Gastrocnemius medialis (tissue), 4 donors: ENCODE measurements around the gene CACNA1C. TPM values are rescaled to one million over a fixed set of nuclear protein-coding genes. Genes with fewer than 3 reads are reported as not detected.

Experiments used
- ATAC-seq, 2 donors: fragments of 150-250 bp; one replicate each; pipeline ENCODE4 v1.9.1; 2016
- DNase-seq, 2 donors: peaks; one replicate each; pipeline ENCODE4 v3.0.0-alpha.2; 2019
- H3K27ac ChIP-seq, 4 donors: fragments of 200-600 bp; sonication (generic); 1 replicate in 1 of 4; 2 replicates in 3 of 4; pipeline ENCODE4 v1.5.1; 2016 to 2018; ENCODE audit warnings: mild to moderate bottlenecking in 2 of 4, moderate library complexity in 1 of 4
- H3K27me3 ChIP-seq, 3 donors: fragments of 200-600 bp; sonication (generic) in 2 of 3; 1 replicate in 1 of 3; 2 replicates in 2 of 3; pipeline versions ENCODE4 v1.5.1 to v1.6.0; 2016 to 2019; ENCODE audit warnings: mild to moderate bottlenecking in 1 of 3, moderate library complexity in 1 of 3
- H3K36me3 ChIP-seq, 2 donors: fragments of 200-600 bp; sonication (generic) in 1 of 2; one replicate each; pipeline ENCODE4 v1.5.1; 2017 to 2018
- H3K4me1 ChIP-seq, 2 donors: fragments of 200-600 bp; sonication (generic) in 1 of 2; one replicate each; pipeline ENCODE4 v1.5.1; 2016 to 2017; ENCODE audit warnings: mild to moderate bottlenecking in 2 of 2
- H3K4me3 ChIP-seq, 4 donors: fragments of 200-600 bp; sonication (generic) in 3 of 4; 1 replicate in 1 of 4; 2 replicates in 3 of 4; pipeline ENCODE4 v1.5.1; 2016 to 2019; ENCODE audit warnings: mild to moderate bottlenecking in 2 of 4
- H3K9me3 ChIP-seq, 3 donors: fragments of 200-600 bp; sonication (generic) in 2 of 3; 1 replicate in 1 of 3; 2 replicates in 2 of 3; pipeline ENCODE4 v1.5.1; 2016 to 2019
- POLR2A ChIP-seq, 2 donors: fragments of 450-650 bp; IDR thresholded peaks; one replicate each; pipeline ENCODE4 v1.6.1; 2017; ENCODE audit warnings: antibody characterized with exemption in 2 of 2, mild to moderate bottlenecking in 2 of 2, moderate library complexity in 2 of 2
- in situ Hi-C, 4 donors: fragments of 200-750 bp; cut with MboI; loops; one replicate each; pipeline versions ENCODE4 v1.15.0 to v1.8.0; 2017; ENCODE audit warnings: low sequenced_read_pairs in 4 of 4
- intact Hi-C: fragments of 100-400 bp; cut with DNase I; formaldehyde crosslinking; loops from one replicate; pipeline ENCODE4 v1.15.1; 2023; ENCODE audit warnings: low total_unique reads
- total RNA-seq, 4 donors: library from RNA; depleted of rRNA; stranded (reverse); fragments of >200 nt; gene quantifications; one replicate each; pipeline versions ENCODE4 v1.1.0 to v1.2.3, GENCODE V29; 2016
- TF ChIP-seq, protein P1 (sequence below), 5 experiments: fragments of 450-650 bp in 3 of 5; fragments of 200-600 bp in 2 of 5; sonication (generic) in 2 of 5; IDR thresholded peaks in 4 of 5; conservative IDR thresholded peaks in 1 of 5; 1 replicate in 4 of 5; 2 replicates in 1 of 5; pipeline ENCODE4 v1.5.1; 2016 to 2019; ENCODE audit warnings: antibody characterized with exemption in 5 of 5, mild to moderate bottlenecking in 3 of 5, moderate library complexity in 3 of 5

CACNA1C gene
- total RNA-seq, 4 donors from 2014 or later = 0.80 to 1.8 (median 0.91) TPM

DNA sequence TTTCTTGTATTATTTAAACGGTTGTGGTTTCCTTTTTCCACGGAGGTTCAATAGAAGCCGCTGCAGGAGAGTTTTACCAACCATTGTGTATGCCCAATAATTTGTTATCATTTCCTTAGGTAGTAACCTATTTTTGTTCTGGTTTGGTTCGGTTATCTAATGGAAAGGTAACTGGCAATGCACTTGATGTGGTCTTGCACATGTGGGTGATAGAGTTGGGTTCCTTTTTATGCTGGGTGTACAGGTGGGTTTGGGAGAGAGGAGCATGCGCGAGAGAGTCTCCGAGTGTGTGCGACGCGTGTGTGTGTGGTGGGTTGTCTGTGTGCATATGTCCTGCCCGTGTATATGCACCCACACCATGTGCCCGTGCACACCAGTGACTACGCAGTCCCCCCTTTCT is 639.3 kb downstream of the CACNA1C start:
- Histone ChIP-seq H3K36me3 (no peaks in the 10 kb centered on the region), H3K4me1 (no peaks in the 10 kb centered on the region), H3K4me3 (peak overlapping the region in 3 of 4 donors; percentile 39 to 53 (median 42)), H3K27me3 (peaks cover 11 to 36% (median 31%) of the 10 kb centered on the region in 3 donors), H3K27ac (no peak overlapping the region), H3K9me3 (no peaks in the 10 kb centered on the region)
- intact Hi-C loops (no loop called here), in situ Hi-C loops (no loop called here)
- TF ChIP-seq POLR2A (IDR thresholded peaks at IDR 0.05) = no peak
- TF ChIP-seq, protein P1, sequence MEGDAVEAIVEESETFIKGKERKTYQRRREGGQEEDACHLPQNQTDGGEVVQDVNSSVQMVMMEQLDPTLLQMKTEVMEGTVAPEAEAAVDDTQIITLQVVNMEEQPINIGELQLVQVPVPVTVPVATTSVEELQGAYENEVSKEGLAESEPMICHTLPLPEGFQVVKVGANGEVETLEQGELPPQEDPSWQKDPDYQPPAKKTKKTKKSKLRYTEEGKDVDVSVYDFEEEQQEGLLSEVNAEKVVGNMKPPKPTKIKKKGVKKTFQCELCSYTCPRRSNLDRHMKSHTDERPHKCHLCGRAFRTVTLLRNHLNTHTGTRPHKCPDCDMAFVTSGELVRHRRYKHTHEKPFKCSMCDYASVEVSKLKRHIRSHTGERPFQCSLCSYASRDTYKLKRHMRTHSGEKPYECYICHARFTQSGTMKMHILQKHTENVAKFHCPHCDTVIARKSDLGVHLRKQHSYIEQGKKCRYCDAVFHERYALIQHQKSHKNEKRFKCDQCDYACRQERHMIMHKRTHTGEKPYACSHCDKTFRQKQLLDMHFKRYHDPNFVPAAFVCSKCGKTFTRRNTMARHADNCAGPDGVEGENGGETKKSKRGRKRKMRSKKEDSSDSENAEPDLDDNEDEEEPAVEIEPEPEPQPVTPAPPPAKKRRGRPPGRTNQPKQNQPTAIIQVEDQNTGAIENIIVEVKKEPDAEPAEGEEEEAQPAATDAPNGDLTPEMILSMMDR (IDR thresholded peaks at IDR 0.05 in 4 of 5, conservative IDR thresholded peaks at IDR 0.05 in 1 of 5) = no peak
- DNase-seq (no peak), ATAC-seq (no peak)

DNA sequence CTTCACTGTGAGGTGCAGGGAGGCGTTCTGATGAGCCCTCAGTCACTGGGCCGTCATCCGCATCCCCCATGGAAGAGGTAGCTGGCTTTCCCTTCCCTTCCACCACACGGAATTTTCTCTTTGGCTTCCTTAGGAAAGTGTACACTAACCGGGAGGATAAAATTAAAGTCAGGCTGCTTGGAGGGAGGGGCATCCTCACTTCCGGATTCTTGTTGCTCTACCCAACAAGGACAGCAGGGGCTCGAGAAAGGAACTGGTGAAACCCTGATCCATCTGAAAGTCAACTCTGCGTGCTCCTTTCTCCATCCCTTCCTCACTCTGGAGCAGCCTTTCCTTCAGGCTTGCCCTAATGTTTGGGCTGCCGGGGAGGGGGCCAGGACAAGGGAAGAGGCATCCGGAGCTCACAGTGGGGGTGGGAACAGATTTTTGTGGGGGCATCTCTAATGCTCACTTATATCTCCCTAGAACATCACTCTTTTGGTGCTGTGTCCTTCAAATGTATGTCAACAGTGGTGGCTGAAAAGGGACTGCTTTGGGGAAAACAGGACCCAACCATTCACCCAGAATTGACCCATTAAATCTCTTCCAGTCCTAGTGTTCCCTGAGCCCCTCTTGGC is 640.6 kb downstream of the CACNA1C start:
- Histone ChIP-seq H3K36me3 (no peaks in the 10 kb centered on the region), H3K4me3 (no peak overlapping the region), H3K9me3 (no peaks in the 10 kb centered on the region), H3K4me1 (no peaks in the 10 kb centered on the region), H3K27me3 (peaks cover 11 to 36% (median 31%) of the 10 kb centered on the region in 3 donors), H3K27ac (no peak overlapping the region)
- in situ Hi-C loops (no loop called here), intact Hi-C loops (no loop called here)
- DNase-seq (no peak), ATAC-seq (no peak)
- no peak for TF ChIP-seq POLR2A (IDR thresholded peaks at IDR 0.05)
- TF ChIP-seq, protein P1 (IDR thresholded peaks at IDR 0.05 in 4 of 5, conservative IDR thresholded peaks at IDR 0.05 in 1 of 5) = no peak

DNA sequence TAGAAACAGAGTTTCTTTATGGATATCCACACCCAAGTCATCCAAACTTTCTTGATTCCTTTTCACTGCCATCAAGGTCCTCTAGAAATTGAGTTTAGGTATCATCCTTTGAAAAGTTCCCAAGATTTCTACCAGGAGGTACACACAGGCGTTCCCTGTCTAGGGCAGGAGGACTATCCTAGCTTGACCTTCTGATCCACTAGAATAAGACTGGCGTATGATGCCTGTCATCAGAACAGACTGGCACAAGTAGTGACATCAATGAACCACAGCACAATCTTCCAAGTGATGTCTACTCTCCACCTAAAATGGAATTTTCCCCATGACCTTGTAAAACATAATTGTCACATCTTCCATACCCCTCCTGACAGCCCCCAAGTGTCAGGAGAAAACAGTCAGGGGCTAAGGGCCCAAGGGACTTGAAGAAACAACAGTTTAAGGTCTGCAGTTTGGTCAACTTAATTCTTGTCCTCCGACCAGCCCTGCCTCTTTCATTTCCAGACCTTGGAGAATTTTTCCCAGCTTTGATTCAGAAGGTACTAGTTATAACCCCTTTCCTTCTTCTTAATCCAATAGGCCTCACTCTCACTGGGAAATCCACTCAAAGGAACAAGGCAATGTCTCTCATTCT is 641.3 kb downstream of the CACNA1C start:
- no peak for TF ChIP-seq POLR2A (IDR thresholded peaks at IDR 0.05)
- TF ChIP-seq, protein P1 (IDR thresholded peaks at IDR 0.05 in 4 of 5, conservative IDR thresholded peaks at IDR 0.05 in 1 of 5) = no peak
- DNase-seq = no peak
- Histone ChIP-seq H3K27ac (no peak overlapping the region), H3K27me3 (peaks cover 11 to 36% (median 31%) of the 10 kb centered on the region in 3 donors), H3K9me3 (no peaks in the 10 kb centered on the region), H3K36me3 (no peaks in the 10 kb centered on the region), H3K4me3 (no peak overlapping the region), H3K4me1 (no peaks in the 10 kb centered on the region)
- intact Hi-C loops (no loop called here), in situ Hi-C loops (no loop called here)
- no peak for ATAC-seq

DNA sequence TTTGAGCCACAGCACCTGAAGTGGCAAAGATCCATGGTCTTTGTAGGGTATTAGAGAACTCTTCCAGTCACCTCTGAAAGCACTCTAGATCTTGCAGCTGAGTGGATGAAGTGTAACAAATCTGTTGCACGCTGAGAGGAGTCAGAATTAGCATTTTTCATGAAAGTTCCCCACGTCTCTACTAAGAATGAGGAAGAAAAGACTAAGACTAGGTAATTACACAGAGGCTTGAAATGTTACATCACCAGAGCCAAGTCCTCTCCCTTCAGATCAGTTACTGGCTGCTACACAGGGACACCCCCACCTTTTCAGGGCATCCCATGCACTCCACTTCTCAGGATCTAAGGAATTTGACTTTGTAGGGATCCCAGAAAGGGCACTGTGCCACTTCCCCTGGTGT is 643.3 kb downstream of the CACNA1C start:
- TF ChIP-seq, protein P1 (IDR thresholded peaks at IDR 0.05 in 4 of 5, conservative IDR thresholded peaks at IDR 0.05 in 1 of 5) = no peak
- TF ChIP-seq POLR2A (IDR thresholded peaks at IDR 0.05) = no peak
- DNase-seq = no peak
- H3K27ac ChIP-seq = no peak overlapping the region
- no peaks in the 10 kb centered on the region for H3K36me3 ChIP-seq
- in situ Hi-C loops = no loop called here
- ATAC-seq = no peak
- no peak overlapping the region for H3K4me3 ChIP-seq
- peaks cover 3 to 24% (median 22%) of the 10 kb centered on the region in 3 donors for H3K27me3 ChIP-seq
- intact Hi-C loops = no loop called here
- no peaks in the 10 kb centered on the region for H3K9me3 ChIP-seq
- no peaks in the 10 kb centered on the region for H3K4me1 ChIP-seq
